HG03460 (cell line): ENCODE data around the gene RBM25.
"Not testable (repeated sequence)": the region's sequence is repeated elsewhere in the genome, so short reads cannot be mapped to it uniquely, and the experiment has no call there.

Source experiments
- ATAC-seq: cut with Tn5 transposase; IDR thresholded peaks from one replicate; pipeline ENCODE4 v1.9.1; 2021; ENCODE audit not compliant: unreplicated experiment

RBM25 gene

GRCh38 chr14:73058224-73058921 lies at the start of gene RBM25:
TSS of gene RBM25 (plus strand) at chr14:73058534. CDS start at chr14:73071642, 13,108 bp downstream.
- peak; percentile 92 for ATAC-seq

GRCh38 chr14:73011189-73011588 lies 47.1 kb upstream of the RBM25 start:
- not testable (repeated sequence) for ATAC-seq

- ATAC-seq, result peak; percentile 81
These were observed 44.2 kb upstream of the RBM25 start for GRCh38 chr14:73014105-73014504.

- not testable (repeated sequence) for ATAC-seq
These were observed 42.8 kb upstream of the RBM25 start for GRCh38 chr14:73015552-73015951.

- ATAC-seq, result not testable (repeated sequence)
These were observed 42.3 kb upstream of the RBM25 start for GRCh38 chr14:73016011-73016410.

GRCh38 chr14:73022051-73022450 lies 36.3 kb upstream of the RBM25 start:
- ATAC-seq, result no peak

- ATAC-seq, result no peak
These were observed 32.8 kb upstream of the RBM25 start for GRCh38 chr14:73025544-73025943.

GRCh38 chr14:73026243-73026844 lies 32.0 kb upstream of the RBM25 start:
- ATAC-seq, result no peak

- ATAC-seq, result peak; percentile 99
These were observed 31.3 kb upstream of the RBM25 start, which contains the start of gene ZFYVE1 for GRCh38 chr14:73026845-73027542. TSS of gene ZFYVE1 (minus strand) at chr14:73027106. CDS start at chr14:73024508, 2,598 bp downstream.

- no peak for ATAC-seq
These were observed 30.8 kb upstream of the RBM25 start for GRCh38 chr14:73027546-73027945.

GRCh38 chr14:73027984-73028383 lies 30.4 kb upstream of the RBM25 start:
- ATAC-seq, result no peak

- ATAC-seq, result not testable (repeated sequence)
These were observed 21.5 kb upstream of the RBM25 start for GRCh38 chr14:73036706-73037450.

GRCh38 chr14:73047808-73048207 lies 10.5 kb upstream of the RBM25 start:
- no peak for ATAC-seq

- no peak for ATAC-seq
These were observed 8.9 kb upstream of the RBM25 start for GRCh38 chr14:73049428-73049827.

GRCh38 chr14:73055251-73055650 lies 3.1 kb upstream of the RBM25 start:
- ATAC-seq, result no peak

GRCh38 chr14:73057944-73058223 lies 450 bp upstream of the RBM25 start:
- ATAC-seq, result no peak

GRCh38 chr14:73058922-73059673 lies 764 bp downstream of the RBM25 start:
- peak; percentile 22 for ATAC-seq

GRCh38 chr14:73069585-73069984 lies 11.3 kb downstream of the RBM25 start:
- ATAC-seq, result no peak

- no peak for ATAC-seq
These were observed 32.7 kb downstream of the RBM25 start for GRCh38 chr14:73091044-73091443.

- ATAC-seq, result no peak
These were observed 39.1 kb downstream of the RBM25 start for GRCh38 chr14:73097421-73097820.

GRCh38 chr14:73100334-73100733 lies 42.0 kb downstream of the RBM25 start:
- ATAC-seq, result no peak
